GM12801 (cell line): Measurements from ENCODE around the gene SNX7.

ENCODE experiments used
- CTCF ChIP-seq: IDR thresholded peaks from one replicate; pipeline ENCODE4 v1.5.1; 2011; ENCODE audit warnings: control low read depth; ENCODE audit not compliant: insufficient read length; ENCODE audit errors: extremely low read depth

The SNX7 gene

GRCh38 chr1:98706173-98706843 is 44.8 kb downstream of the SNX7 start:
- no peak for TF ChIP-seq CTCF

- TF ChIP-seq CTCF: no peak
Measured at GRCh38 chr1:98707556-98707955, 46.0 kb downstream of the SNX7 start.

DNA sequence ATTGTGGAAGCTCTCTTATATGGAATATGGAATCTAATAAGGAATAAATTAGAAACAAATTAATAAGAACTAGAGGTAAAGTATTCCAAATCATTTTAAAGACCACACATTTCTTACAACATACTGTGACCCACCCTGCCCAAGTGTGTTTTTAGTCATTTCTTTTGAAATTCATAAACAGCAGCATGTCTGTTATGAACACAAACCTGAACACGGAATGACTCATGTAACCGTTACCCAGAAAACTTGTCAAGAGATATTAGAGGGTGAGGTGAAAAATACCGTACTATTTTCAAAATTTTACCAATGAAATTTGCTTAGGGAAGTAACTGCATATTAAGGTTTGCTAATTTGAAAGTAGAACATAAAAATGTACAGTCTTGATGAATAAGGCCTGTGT is 48.4 kb downstream of the SNX7 start:
- no peak for TF ChIP-seq CTCF

GRCh38 chr1:98723574-98723973 is 62.1 kb downstream of the SNX7 start:
- TF ChIP-seq CTCF: no peak

GRCh38 chr1:98732985-98733781 is 71.7 kb downstream of the SNX7 start:
- TF ChIP-seq CTCF: no peak

- no peak for TF ChIP-seq CTCF
Measured at GRCh38 chr1:98733782-98734112, 72.2 kb downstream of the SNX7 start.

GRCh38 chr1:98735756-98736155 is 74.2 kb downstream of the SNX7 start:
- no peak for TF ChIP-seq CTCF
